IMR-90 (cell line): ENCODE measurements around the gene A3GALT2.

Experiments
- CHD1 ChIP-seq: IDR thresholded peaks from 2 replicates; pipeline ENCODE4 v1.6.1; 2012; ENCODE audit warnings: low read depth, low read length, improper control_type of control experiment
- MAFK ChIP-seq: IDR thresholded peaks from 2 replicates; pipeline ENCODE4 v1.6.1; 2012; ENCODE audit warnings: low read depth, low read length, improper control_type of control experiment
- MAZ ChIP-seq: IDR thresholded peaks from 2 replicates; pipeline ENCODE4 v1.6.1; 2012; ENCODE audit warnings: low read depth, mild to moderate bottlenecking, low read length, improper control_type of control experiment, moderate library complexity, borderline replicate concordance
- POLR2A ChIP-seq: IDR thresholded peaks from 2 replicates; pipeline ENCODE4 v1.6.1; 2012; ENCODE audit warnings: mild to moderate bottlenecking, low read depth, low read length
- RAD21 ChIP-seq: IDR thresholded peaks from 2 replicates; pipeline ENCODE4 v1.6.1; 2012; ENCODE audit warnings: low read length, improper control_type of control experiment
- RFX5 ChIP-seq: IDR thresholded peaks from 2 replicates; pipeline ENCODE4 v1.8.0; 2012; ENCODE audit warnings: low read depth, mild to moderate bottlenecking, low read length, moderate library complexity
- SMC3 ChIP-seq: fragments of 150-350 bp; IDR thresholded peaks from 2 replicates; pipeline ENCODE4 v1.6.1; 2016; ENCODE audit warnings: low read depth, mild to moderate bottlenecking, antibody characterized with exemption, low read length, moderate library complexity
- TF ChIP-seq, protein P1 (sequence below): conservative IDR thresholded peaks from 2 replicates; pipeline ENCODE4 v1.5.1; 2012; ENCODE audit warnings: mild to moderate bottlenecking, low read depth, low read length, improper control_type of control experiment

GRCh38 chr1:33363021-33363420 is 42.1 kb upstream of the A3GALT2 start:
- TF ChIP-seq RAD21 (no peak), POLR2A (no peak), MAZ (no peak), RFX5 (no peak), CHD1 (no peak), SMC3 (no peak), MAFK (no peak)
- TF ChIP-seq, protein P1, sequence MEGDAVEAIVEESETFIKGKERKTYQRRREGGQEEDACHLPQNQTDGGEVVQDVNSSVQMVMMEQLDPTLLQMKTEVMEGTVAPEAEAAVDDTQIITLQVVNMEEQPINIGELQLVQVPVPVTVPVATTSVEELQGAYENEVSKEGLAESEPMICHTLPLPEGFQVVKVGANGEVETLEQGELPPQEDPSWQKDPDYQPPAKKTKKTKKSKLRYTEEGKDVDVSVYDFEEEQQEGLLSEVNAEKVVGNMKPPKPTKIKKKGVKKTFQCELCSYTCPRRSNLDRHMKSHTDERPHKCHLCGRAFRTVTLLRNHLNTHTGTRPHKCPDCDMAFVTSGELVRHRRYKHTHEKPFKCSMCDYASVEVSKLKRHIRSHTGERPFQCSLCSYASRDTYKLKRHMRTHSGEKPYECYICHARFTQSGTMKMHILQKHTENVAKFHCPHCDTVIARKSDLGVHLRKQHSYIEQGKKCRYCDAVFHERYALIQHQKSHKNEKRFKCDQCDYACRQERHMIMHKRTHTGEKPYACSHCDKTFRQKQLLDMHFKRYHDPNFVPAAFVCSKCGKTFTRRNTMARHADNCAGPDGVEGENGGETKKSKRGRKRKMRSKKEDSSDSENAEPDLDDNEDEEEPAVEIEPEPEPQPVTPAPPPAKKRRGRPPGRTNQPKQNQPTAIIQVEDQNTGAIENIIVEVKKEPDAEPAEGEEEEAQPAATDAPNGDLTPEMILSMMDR, result no peak
